Measurements from ENCODE around the gene OTOP2. TPM values are rescaled to one million over a fixed set of nuclear protein-coding genes. Genes with fewer than 3 reads are reported as not detected.
A peak's percentile ranks its signal among the peaks of the same experiment; 100 is the strongest.

The OTOP2 gene
- total and polyA plus RNA-seq, 2 of the 8 experiments (the other 6 are each of a cell fraction or from before 2014, with no cell fraction given): 0.23 TPM; not detected in 1

- FAIRE-seq (no peak), DNase-seq (ENCODE audit: low read depth in 1 of 2, low spot score in 2 of 2) (peak in 1 of 2 experiments; percentile 89)
- Histone ChIP-seq H3K79me1 (ENCODE audit: low read depth, low read length) (no peaks in the 10 kb centered on the region), H2AFZ (ENCODE audit: low read length) (0 out of 2 replicates have a peak overlapping the region, but pooled peaks have one; percentile 26), H3K9ac (replicated peaks in 1 of 4; ENCODE audit: extremely low read depth in 1 of 4, low read depth in 3 of 4, low read length in 3 of 4) (no peak overlapping the region), H3K23ac (ENCODE audit: insufficient read length) (no peak overlapping the region), H2BK20ac (ENCODE audit: low read length) (no peak overlapping the region), H4K5ac (ENCODE audit: insufficient read length, low read depth, low read length) (no peak overlapping the region), H3K9me3 (ENCODE audit: insufficient read depth in 2 of 2, low read depth in 1 of 2, low read length in 1 of 2) (no peaks in the 10 kb centered on the region), H3K4me1 (replicated peaks in 1 of 4; ENCODE audit: control insufficient read depth in 3 of 4, insufficient read depth in 4 of 4, low read length in 3 of 4) (peaks cover 0 to 19% (median 16%) of the 10 kb centered on the region in 4 experiments; a peak in 6 of 7 replicates), H3K4me2 (ENCODE audit: insufficient read depth in 1 of 2, low read depth in 2 of 2, low read length in 2 of 2) (peak overlapping the region; percentile 90 to 92), H3K4me3 (ENCODE audit: extremely low read depth in 1 of 4, insufficient read depth in 2 of 4, low read depth in 3 of 4, low read length in 4 of 4) (peak overlapping the region; percentile 33 to 74 (median 36)), H3K27ac (ENCODE audit: low read depth, low read length) (no peak overlapping the region), H3K56ac (replicated peaks; ENCODE audit: insufficient read length, low read depth, low read length) (no peak overlapping the region), H4K91ac (replicated peaks; ENCODE audit: insufficient read length, low read length) (no peak overlapping the region), H3K4ac (replicated peaks; ENCODE audit: insufficient read length, low read depth, low read length) (no peak overlapping the region), H3K36me3 (ENCODE audit: control insufficient read depth in 2 of 4, insufficient read depth in 4 of 4, low read length in 3 of 4) (no peaks in the 10 kb centered on the region; a peak in 1 of 8 replicates), H3K18ac (ENCODE audit: extremely low read depth, low read length) (no peak overlapping the region), H4K8ac (ENCODE audit: extremely low read depth, insufficient read depth, low read length) (no peak overlapping the region; the same call in 1 of the 2 replicates), H3K27me3 (replicated peaks in 1 of 4; ENCODE audit: control insufficient read depth in 3 of 4, extremely low read depth in 1 of 4, insufficient read depth in 3 of 4, low read length in 3 of 4) (peaks cover 40 to 62% (median 53%) of the 10 kb centered on the region in 4 experiments), H3K14ac (ENCODE audit: insufficient read length) (no peak overlapping the region), H2AK5ac (ENCODE audit: low read depth, low read length) (no peak overlapping the region), H2BK5ac (ENCODE audit: low read depth, low read length) (no peak overlapping the region), H2BK120ac (replicated peaks; ENCODE audit: low read depth, low read length) (no peak overlapping the region), H3K23me2 (ENCODE audit: low read depth, low read length) (peaks cover 9% of the 10 kb centered on the region; the same call in 1 of the 2 replicates), H2BK15ac (ENCODE audit: low read length) (no peak overlapping the region), H3K79me2 (ENCODE audit: control insufficient read depth in 1 of 2, insufficient read depth in 2 of 2, low read length in 2 of 2) (no peaks in the 10 kb centered on the region), H2BK12ac (ENCODE audit: low read depth, low read length) (no peak overlapping the region), H4K20me1 (replicated peaks in 1 of 2; ENCODE audit: control insufficient read depth in 1 of 2, insufficient read depth in 2 of 2, low read length in 2 of 2) (peaks cover 0 to 5% of the 10 kb centered on the region in 2 experiments)
- 8% methylated on average over 35 of the region's 59 CpGs; no CpG with 5 or more reads in 1 of the 2 experiments for WGBS, 2 experiments (ENCODE audit: extremely low coverage in 1 of 2, insufficient coverage in 1 of 2, insufficient read length in 1 of 2, insufficient replicate concordance in 2 of 2, low coverage in 1 of 2, low lambda C conversion rate in 2 of 2, missing lambda C conversion rate in 1 of 2)
- POLR2A ChIA-PET (ENCODE audit: partially characterized antibody): interaction anchor here (0.9 to 1.7 kb wide), 5 partner anchors 15 to 50 kb away, joined by 3 to 4 read pairs (median 3); no protein-coding TSS in a partner anchor
- CTCF ChIA-PET (ENCODE audit: partially characterized antibody): interaction anchor here (0.6 to 49.9 kb wide), 28 partner anchors 8 to 486 kb away, joined by 3 to 1072 read pairs (median 4); partner anchors contain the start of genes CDR2L, FADS6, FDXR and OTOP3
- TF ChIP-seq TBP (IDR thresholded peaks at IDR 0.05; ENCODE audit: low read depth, low read length) (no peak), BACH1 (IDR thresholded peaks at IDR 0.05; ENCODE audit: low read length) (peak; percentile 75), MAX (IDR thresholded peaks at IDR 0.05) (peak; percentile 95), RBBP5 (IDR thresholded peaks at IDR 0.05; ENCODE audit: borderline replicate concordance, low read depth, low read length) (no peak), CTCF (IDR thresholded peaks at IDR 0.05; ENCODE audit: control extremely low read depth in 1 of 3, insufficient read depth in 1 of 3, low read depth in 1 of 3, low read length in 3 of 3) (peak; percentile 71 to 93 (median 80)), POU5F1 (IDR thresholded peaks at IDR 0.05; ENCODE audit: low read depth, low read length) (no peak), E2F6 (IDR thresholded peaks at IDR 0.05) (peak; percentile 88), EZH2 (IDR thresholded peaks at IDR 0.05; ENCODE audit: low read depth, low read length, severe bottlenecking) (no peak)
These were observed 379 bp upstream of the OTOP2 start for GRCh38 chr17:74923538-74924249.
